IPS DF 4.7 (cell line): ENCODE results near the gene COX6B2.

Experiments used
- DNase-seq: peaks from one replicate; pipeline ENCODE4 v3.0.0-alpha.2; 2013; ENCODE audit warnings: low spot score; ENCODE audit errors: extremely low read depth

Gene COX6B2

DNA sequence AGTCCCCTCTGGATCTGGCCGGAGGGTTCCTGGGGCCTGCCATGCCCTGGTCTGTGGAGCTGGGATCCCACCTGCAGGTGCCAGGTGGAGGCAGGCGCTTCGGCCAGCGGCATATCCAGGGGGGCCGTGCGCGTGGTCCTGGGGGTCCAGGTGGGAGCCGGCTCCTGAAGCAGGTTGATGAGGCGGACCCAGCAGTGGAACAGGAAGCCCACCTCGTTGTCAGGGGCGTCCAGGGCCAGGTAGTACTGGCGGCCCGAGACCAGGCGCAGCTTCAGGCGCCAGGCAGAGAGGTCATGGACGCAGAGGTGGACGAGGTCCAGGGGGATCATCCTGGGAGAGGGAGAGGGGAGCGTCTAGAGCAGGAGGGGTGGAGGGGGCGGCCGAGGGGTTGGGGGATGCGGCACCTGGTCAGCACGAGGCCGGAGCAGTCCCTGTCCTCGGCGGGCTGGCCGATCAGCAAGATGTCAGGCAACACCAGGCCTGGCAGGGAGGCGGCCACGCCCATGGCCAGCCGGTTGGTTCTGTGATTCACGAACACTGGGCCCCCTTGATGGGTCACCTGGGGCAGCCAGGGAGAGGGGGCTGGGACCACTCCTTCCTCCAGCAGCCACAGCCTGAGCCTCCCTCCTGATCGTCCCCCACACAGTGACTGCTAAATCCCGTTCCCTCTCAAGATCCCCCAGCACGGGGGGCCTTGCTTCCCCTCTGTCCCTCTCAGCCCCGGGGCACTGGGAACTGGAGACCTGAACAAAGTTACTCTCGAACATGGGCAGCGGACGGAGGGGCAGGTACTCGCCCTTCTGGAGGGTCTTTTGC lies 7.9 kb upstream of the COX6B2 start:
- no peak for DNase-seq

DNA sequence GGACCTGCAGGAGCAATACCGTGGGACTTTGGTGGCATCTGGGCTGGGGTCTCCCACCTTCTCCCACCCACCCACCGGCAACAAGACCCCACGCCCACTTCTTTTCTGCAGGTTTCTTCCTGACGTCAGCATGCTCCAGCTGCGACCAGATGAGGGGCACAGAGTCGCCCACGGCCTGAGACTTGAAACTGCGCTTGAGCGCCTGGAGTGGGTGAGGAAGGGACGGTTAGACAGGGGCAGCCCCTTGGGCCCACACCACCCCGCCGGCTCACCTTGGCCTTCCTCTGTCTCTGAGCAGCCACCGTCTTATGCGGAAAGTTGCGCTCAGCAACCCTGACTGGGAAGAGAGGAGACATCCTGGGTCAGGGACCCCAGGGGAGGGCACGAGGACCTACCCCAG lies 6.4 kb upstream of the COX6B2 start:
- DNase-seq = no peak

DNA sequence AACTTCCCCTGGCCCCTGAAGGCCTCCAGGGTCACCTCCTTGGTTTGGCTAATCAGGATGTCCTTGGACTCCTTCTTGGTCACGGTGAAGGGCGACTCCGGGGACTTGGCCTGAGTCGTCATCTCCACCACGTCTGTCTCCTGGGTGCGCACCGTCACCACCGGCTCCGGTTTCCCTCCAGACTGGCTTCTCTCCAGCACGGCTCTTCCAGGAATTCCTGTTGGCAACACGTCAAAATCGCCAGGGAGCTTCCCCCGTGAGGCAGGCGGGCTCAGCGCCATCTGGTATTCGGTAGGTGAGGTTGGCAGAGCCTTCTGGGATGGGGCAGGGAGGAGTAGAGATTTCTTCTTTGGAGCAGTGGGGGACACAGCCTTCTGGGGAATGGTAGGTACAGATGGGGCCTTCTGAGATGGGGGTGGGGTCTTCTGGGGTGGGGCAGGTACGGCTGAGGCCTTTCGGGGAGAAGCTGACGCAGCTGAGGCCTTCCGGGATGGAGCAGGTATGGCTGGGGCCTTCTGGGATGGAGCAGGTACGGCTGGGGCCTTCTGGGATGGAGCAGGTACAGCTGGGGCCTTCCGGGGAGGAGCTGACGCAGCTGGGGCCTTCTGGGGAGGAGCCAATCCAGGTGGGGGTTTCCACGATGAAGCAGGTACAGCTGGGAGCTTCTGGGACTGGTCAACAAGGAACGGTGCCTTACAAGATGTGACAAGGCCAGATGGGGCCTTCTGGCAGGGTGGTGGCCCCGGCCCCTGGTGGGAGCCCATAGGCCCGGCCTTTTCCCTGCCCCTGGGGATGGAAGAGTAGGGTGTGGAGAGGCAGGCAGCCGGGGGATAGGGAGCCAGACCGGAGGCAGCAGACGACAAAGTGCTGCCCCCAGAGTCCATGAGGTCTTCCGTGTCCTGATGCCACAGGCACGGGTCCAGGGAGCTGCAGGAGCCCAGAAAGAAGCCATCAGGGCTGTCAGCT lies 4.7 kb upstream of the COX6B2 start:
- DNase-seq = no peak

DNA sequence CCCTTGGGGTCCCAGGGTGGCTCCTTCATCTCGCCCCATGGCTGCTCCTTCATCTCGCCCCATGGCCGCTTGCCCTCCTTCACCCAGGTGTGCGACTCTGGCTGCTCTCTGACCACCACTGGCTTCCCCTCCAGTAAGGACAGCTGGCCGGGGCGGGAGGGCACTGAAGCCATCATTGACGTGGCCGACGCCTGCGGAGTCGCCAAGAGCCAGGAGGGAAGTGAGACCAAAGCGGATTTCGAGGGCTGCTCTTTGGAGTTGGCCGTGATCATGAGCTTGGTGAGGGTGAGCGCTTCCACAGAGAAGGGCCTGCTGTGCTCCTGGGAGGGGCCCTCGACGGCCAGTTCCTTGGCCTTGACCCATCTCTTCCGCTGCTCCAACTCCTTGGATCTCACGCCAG lies 4.0 kb upstream of the COX6B2 start:
- no peak for DNase-seq

DNA sequence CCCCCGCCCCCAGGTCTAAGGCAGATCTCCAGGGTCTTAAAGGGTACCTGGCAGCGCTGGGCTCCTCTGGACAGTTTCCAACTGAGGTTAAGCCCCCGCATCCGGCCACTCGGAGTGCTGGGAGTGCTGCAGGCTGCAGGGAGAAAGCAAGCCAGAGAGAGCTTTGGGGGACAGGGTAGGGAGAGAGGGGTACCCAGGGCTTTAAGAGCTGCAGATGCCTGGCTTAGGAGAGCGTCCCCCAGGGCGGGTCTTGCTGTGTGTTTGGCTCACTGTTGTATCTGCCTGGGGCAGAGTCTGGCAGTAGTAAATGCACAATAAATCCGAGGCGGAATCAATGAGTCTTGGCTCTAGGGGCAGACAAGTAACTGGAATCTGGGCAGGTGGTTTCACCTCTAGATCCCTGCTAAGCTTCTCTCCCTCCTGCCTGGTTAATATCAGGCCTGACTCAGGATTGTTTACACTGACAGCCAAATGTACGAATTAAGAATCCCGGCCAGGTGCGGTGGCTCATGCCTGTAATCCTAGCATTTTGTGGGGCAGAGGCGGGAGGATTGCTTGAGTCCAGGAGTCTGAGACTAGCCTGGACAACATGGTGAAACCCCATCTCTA lies 798 bp upstream of the COX6B2 start:
- no peak for DNase-seq

DNA sequence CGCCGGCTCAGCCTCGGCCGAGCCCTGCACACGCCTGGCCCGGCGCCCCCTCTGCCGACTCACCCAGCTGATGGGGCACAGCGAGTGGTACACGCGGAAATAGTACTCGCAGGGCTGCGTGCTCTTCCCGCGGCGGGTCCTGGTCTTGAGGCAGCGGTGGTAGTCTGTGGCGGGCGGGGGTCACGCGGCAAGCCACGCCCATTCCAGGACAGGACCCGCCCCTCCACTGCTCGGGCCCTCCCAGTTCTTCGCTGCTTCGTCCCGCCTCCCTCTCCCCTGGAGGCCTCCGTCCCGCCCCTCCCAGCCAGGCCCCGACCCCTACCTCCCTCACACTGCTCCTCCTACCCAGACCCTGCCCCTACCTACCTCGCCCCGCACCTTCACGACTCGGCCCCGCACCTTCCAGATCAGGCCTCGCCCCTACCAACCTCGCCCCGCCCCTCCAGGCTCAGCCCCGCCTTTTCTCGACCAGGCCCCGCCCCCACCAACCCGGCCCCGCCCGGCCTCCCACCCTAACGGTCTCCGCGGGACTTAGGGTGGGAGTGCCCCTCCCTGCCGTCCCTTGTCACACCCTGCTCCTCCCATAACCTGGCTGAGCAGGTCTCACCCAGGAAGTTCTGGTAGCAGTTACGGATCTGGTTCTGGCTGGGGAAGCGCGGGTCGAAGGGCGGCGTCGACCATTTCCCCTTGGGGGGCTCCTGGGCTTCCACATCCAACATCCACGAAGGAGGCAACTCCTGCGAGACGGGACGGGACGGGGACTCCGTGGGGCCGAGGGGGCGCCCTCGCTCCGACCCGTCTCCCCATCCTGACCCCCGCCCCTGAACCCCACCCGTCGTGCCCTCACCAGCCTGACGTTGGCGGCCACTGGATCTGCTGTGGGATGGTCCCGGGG lies 469 bp downstream of the COX6B2 start:
- DNase-seq = no peak

DNA sequence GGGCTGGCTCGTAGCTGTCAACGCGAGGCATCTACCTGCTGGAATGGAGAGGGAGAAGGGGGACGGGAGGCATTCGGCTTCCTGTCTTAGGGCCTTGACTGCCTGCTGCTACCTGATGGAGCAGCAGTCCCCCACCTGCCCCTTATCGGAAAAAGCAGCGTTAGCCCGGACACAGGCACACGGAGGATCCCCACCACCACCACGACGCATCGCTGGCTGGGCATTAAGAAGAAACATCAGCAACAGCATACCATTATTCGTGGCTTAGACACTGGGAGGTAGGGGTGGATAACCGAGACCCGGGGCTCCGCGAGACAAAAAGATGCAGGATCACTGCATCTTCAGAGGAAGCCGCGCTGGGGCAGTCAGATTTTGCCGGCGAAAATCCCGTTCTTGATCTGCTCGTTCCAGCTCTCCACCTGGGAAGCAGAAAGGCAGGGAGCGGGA lies 1.1 kb downstream of the COX6B2 start:
- DNase-seq = no peak

DNA sequence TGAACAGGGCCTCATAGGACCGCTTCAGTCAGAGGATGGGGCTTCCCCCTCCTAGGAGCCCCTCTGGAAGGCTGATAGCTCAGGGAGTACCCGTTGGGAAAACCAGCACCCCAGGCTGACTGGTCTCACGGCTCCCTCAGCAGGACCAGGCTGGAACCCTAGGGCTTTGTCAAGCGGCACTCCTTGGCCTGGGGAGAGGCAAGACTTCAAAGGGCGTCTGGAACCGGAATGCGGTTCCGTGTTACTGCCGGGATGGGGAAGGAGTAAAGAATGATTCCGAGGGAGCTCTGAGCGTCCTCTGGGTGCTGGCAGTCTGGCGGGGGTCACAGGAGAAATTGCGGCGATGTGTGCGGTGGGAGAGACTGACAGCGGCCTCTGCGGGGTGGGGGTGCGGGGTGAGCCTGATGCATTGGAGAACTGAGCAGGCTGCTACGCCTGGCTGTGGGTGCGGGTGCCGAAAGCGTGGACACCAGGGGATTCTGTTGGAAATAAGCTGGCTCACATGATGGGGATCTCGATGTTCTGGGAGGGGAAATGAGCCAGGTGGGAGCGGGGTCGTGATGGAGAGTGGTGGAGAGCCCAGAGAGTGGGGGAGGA lies 1.9 kb downstream of the COX6B2 start:
- DNase-seq = no peak

DNA sequence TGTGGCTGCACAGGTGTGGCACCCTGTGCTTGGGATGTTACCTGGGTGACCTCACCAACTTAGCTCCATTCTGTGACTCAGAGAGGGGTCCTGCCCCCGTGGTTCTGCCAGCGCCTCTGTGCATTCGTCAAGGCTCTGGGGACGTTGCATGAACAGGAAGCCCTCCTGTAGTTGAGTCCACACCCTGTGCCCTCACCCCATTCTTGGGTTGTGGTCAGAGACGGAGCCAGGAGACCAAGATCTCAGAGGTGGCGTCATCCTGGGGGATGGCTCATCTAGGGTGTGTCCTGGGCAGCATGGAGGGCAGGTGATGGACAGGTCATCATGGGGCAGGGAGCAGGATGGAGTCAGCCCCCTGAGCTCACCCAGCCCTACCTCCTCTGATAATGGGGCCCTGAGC lies 2.5 kb downstream of the COX6B2 start:
- no peak for DNase-seq

DNA sequence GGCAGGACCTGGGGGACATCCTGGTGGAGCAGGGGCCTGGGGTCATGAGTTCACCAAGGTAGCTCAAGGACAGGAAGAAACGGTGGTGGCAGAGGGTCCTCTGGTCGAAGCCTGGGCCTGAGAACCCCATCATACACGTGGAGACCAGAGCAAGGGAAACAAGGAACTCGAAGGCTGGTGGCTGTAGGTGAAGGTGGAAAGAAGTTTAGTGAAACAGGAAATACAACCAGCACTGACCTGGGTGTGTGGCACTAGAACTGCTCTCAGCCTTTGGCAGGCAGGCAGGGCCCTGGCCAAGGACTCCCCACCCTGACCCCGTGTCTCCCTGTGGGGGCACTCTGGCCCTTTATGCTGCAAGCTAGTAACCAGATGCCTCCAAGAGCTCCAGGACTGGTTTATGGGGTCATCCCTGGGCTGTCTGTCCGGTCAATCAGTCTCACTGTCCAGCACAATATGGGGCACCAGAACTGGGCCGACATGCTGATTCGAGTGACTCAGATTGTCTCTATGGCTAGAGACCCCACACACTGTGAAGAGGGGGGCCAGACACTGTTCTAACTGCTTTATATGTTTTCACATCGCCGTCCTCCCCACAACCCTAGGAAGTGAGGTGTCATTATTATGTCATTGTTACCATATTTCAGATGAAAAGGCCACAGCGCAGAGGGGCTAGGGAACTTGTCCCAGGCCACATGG lies 3.8 kb downstream of the COX6B2 start:
- DNase-seq = no peak

DNA sequence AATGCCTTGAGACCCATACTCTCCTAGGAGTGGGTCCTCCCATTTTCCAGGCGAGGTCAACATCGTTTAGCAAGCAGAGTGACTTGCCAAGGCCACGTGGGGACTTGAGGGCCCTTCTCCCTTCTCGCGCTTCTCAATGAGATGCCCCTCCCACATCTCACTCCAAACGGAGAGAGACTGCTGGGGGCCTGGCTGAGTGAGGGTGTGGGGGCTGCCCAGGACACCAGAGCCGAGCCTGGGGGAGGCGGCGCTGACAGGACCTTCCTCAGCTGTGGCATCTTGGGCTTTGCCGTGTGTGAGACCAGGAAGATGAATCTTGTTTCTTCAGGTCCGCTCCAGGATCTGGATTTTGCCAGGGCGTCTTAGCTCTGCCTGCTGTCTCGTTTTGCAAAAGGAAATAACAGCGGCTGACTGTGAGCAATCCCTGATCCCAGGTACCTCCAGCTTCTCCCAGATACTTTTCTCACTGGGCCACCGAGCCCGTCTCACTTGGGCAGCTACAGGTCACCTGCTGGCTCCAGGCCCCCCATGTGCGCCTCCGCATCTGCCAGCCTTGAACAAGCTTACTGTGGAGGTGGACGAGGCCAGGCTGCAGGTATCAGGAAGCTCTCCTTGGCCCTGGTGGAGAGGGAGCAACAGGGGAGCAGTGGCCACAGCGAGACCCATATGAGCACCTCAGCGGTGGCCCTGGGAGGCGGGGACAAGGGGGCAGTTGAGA lies 6.0 kb downstream of the COX6B2 start:
- no peak for DNase-seq

DNA sequence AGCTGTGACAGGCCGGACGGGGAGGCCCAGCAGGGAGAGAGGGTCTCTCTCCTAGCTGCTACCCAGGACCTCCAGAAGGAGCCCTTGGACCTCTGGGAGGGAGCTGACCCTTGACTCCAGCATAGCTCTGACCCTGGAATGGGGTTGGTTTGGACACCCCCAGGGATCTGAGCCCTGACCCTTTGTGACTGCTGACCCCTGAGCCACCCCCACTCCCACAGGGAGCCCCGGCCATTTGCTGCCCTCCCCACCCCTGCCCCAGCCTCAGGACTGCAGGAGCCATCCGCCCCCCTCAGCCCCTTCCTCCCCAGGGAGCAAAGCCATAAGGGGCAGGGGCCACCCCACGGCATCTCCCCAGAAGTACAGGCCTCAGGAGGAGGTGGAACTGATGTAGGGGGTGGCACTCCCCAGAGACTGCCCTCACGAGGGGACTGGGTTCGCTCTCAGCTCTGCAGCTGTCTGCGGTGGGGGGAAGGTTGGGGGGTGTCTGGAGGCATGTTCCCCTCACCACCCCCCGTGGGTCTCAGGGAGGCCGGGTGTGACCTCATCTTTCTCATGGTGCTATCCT lies 7.0 kb downstream of the COX6B2 start:
- DNase-seq = no peak

DNA sequence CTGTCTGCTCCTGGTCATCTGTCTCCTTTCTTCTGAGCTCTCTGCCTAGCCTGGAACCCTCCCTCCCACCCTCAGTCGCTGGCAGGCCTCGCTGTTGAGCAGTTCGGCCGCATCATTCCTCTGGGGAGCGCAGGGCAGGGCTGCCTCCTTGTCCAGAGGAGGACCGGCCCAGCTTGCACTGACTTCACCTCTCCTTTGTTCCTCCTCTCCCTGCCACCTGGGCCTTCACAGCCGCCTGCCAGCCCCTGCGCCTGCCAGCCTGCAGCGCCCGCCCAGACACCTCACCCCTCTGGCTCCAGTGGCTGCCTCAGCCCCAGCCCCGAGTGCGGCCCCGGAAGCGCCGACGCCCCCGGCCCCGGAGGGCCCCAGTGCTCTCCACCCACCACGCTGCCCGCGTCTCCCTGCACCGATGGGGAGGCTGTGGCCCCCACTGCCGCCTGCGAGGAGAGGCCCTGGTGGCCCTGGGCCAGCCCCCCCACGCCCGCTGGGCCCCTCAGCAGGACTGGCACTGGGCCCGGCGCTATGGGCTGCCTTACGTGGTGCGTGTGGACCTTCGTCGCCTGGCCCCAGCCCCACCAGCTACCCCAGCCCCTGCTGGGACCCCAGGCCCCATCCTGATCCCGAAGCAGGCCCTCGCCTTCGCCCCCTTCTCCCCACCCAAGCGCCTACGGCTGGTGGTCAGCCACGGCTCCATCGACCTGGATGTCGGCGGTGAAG lies 7.6 kb downstream of the COX6B2 start:
- DNase-seq = no peak

DNA sequence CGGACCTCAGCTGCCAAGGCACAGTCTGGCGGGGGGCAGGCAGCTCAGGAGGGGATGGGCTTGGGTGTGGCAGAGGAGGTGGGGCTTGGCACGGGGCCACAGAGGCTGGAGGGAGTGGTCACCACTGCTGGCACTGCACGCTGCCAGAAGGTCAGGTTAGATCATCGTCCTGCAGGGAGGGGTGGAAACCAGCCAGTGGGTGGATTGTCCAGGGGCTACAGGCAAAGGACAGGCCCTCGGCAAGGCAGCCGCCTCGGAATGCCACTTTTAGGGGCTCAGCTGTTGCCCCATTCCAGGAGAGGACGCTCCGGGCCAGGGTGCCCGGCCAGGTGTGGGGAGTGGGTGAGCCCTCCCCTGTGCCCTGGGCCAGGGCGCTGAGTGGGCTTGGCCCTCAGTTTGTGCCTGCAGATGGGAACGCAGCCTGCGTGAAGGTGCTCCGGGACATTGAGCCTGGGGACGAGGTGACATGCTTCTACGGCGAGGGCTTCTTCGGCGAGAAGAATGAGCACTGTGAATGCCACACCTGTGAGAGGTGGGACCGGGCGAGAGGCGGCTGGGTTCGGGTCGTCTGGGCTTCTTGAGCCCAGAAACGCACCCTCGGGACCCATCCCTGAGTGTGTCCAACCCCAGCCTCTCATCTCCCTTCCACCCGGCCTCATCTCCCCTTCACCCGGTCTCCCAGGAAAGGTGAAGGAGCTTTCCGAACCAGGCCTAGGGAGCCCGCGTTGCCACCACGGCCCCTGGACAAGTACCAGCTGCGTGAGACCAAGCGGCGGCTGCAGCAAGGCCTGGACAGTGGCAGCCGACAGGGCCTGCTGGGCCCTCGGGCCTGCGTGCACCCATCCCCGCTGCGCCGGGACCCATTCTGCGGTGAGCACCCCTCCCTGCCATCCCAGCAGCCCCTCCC lies 8.4 kb downstream of the COX6B2 start:
- no peak for DNase-seq

DNA sequence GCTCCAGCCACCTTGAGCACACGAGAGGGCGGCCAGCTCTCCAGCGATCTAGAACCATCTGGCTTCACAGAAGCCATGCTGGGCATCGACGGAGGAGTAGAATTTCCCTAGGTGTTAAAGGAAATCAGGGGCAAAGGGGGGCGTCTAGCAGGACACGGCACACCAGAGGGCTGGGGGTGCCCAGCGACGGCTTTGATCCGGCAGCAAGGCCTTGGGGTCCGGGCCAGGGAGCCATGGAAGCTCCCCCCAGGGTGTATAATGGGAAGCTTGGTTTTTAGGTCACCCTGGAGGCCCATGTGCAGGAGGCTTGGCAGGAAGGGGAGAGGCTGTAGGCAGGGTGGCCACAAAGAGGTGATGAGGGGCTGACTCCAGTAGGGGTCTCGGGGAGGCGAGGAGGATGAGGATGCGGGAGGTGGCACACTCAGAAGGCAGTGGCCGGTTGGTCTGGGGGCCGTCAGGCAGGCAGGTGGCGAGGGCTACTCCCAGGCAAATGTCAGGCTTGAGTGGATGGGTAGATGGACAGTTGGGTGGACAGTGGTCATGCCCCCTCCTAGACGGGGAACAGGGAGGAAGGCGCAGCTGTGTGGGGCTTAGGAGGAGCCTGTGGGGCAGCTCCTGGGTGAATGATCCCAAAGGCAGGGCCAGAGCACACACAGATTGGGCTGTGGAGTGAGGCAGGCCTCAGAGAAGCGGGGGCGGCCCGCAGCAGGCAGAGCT lies 9.3 kb downstream of the COX6B2 start:
- DNase-seq = no peak

DNA sequence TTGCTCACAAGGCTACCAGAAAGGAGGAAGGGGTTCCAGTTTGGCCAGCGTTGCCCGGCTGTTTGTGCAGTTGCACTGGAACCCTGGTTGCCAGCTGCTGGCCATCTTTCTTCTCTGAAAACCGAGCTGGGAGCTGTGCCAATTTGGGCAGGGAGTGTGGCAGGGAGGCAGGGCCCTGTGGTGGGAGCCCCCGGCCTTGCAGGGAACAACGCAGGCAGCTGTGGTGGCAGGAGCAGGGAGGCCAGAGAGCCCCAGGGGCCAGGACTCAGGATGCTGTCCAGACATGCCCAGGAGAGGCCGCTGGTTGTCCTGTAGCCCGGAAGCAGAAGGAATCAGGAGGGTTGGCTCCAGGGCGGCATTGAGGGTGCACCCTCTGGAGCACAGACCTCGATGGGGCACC lies 10.1 kb downstream of the COX6B2 start:
- no peak for DNase-seq
